GM23338 (cell line): ENCODE measurements around the gene MVB12B. TPM values are rescaled to one million over a fixed set of nuclear protein-coding genes. Genes with fewer than 3 reads are reported as not detected.

Experiments used
- ATAC-seq: fragments of 200-7000 bp; cut with Tn5 transposase; 3 replicates; pipeline ENCODE4 v1.9.1; 2020
- DNase-seq: peaks from one replicate; pipeline ENCODE4 v3.0.0-alpha.2; 2015; ENCODE audit warnings: low spot score
- H2AFZ ChIP-seq: fragments of 200-600 bp; sonication (generic); 2 replicates; pipeline ENCODE4 v1.8.0; 2016; ENCODE audit warnings: antibody characterized with exemption, mild to moderate bottlenecking, moderate library complexity
- H3F3A ChIP-seq: fragments of 200-600 bp; sonication (generic); replicated peaks from 2 replicates; pipeline ENCODE4 v1.8.0; 2017; ENCODE audit warnings: antibody characterized with exemption, mixed run types, low read depth
- H3K27ac ChIP-seq: fragments of 200-600 bp; sonication (generic); 2 replicates; pipeline ENCODE4 v1.6.1; 2016; ENCODE audit warnings: low read depth
- H3K27me3 ChIP-seq: fragments of 200-600 bp; sonication (generic); 2 replicates; pipeline ENCODE4 v1.8.0; 2016; ENCODE audit warnings: mild to moderate bottlenecking, mixed run types, moderate library complexity; ENCODE audit not compliant: insufficient read depth
- H3K36me3 ChIP-seq: fragments of 200-600 bp; sonication (generic); 2 replicates; pipeline ENCODE4 v1.8.0; 2016; ENCODE audit warnings: mild to moderate bottlenecking; ENCODE audit not compliant: insufficient read depth
- H3K4me1 ChIP-seq: fragments of 200-600 bp; sonication (generic); 2 replicates; pipeline ENCODE4 v1.8.0; 2016; ENCODE audit warnings: mild to moderate bottlenecking, moderate library complexity; ENCODE audit not compliant: insufficient read depth
- H3K4me2 ChIP-seq: fragments of 200-600 bp; sonication (generic); 2 replicates; pipeline ENCODE4 v1.7.1; 2017; ENCODE audit warnings: mixed run types
- H3K4me3 ChIP-seq: fragments of 200-600 bp; sonication (generic); 2 replicates; pipeline ENCODE4 v1.6.1; 2016; ENCODE audit warnings: mixed run types
- H3K79me2 ChIP-seq: fragments of 200-600 bp; sonication (generic); replicated peaks from 2 replicates; pipeline ENCODE4 v1.8.0; 2017; ENCODE audit warnings: mild to moderate bottlenecking; ENCODE audit not compliant: insufficient read depth
- H3K9me2 ChIP-seq: fragments of 200-600 bp; sonication (generic); 2 replicates; pipeline ENCODE4 v1.8.0; 2017; ENCODE audit not compliant: insufficient read depth
- H4K20me1 ChIP-seq: fragments of 200-600 bp; sonication (generic); replicated peaks from 2 replicates; pipeline ENCODE4 v1.8.0; 2017; ENCODE audit warnings: mild to moderate bottlenecking; ENCODE audit not compliant: insufficient read depth
- H3K27ac Mint-ChIP-seq: 2 replicates; pipeline ENCODE4 v1.8.0; 2020; ENCODE audit warnings: inconsistent platforms, mild to moderate bottlenecking, moderate library complexity, mixed read lengths
- H3K27me3 Mint-ChIP-seq: 3 replicates; pipeline ENCODE4 v1.8.0; 2022; ENCODE audit warnings: low read depth, mild to moderate bottlenecking, moderate library complexity, mixed read lengths, inconsistent platforms; ENCODE audit not compliant: insufficient read depth, poor library complexity
- H3K36me3 Mint-ChIP-seq: 3 replicates; pipeline ENCODE4 v1.8.0; 2021; ENCODE audit warnings: low read depth, mild to moderate bottlenecking, inconsistent platforms, moderate library complexity, mixed read lengths
- H3K4me1 Mint-ChIP-seq: 3 replicates; pipeline ENCODE4 v1.8.0; 2020; ENCODE audit warnings: mild to moderate bottlenecking, inconsistent platforms, mixed read lengths
- H3K4me3 Mint-ChIP-seq: 3 replicates; pipeline ENCODE4 v1.8.0; 2021; ENCODE audit warnings: moderate library complexity, mild to moderate bottlenecking, inconsistent platforms, mixed read lengths
- H3K9me3 Mint-ChIP-seq: 3 replicates; pipeline ENCODE4 v1.8.0; 2020; ENCODE audit warnings: moderate library complexity, mild to moderate bottlenecking, inconsistent platforms, mixed read lengths
- CREB1 ChIP-seq: fragments of 250-450 bp; sonication (Bioruptor Pico); IDR thresholded peaks from 2 replicates; pipeline ENCODE4 v1.5.0; 2020; ENCODE audit warnings: low read depth, mild to moderate bottlenecking, moderate library complexity
- EZH2phosphoT487 ChIP-seq: fragments of 200-600 bp; sonication (generic); IDR thresholded peaks from one replicate; pipeline ENCODE4 v1.8.1; 2018; ENCODE audit warnings: antibody characterized with exemption; ENCODE audit not compliant: unreplicated experiment
- POLR2AphosphoS5 ChIP-seq: IDR thresholded peaks from 2 replicates; pipeline ENCODE4 v1.6.1; 2016; ENCODE audit warnings: antibody characterized with exemption, low read depth
- REST ChIP-seq: IDR thresholded peaks from one replicate; pipeline ENCODE4 v1.6.1; 2018; ENCODE audit warnings: antibody characterized with exemption; ENCODE audit not compliant: unreplicated experiment
- STAT1 ChIP-seq: IDR thresholded peaks from one replicate; pipeline ENCODE4 v1.6.1; 2016; ENCODE audit warnings: antibody characterized with exemption; ENCODE audit not compliant: unreplicated experiment
- ZNF114 ChIP-seq: fragments of 250-450 bp; sonication (Bioruptor Pico); IDR thresholded peaks from 2 replicates; pipeline ENCODE4 v1.5.0; 2020; ENCODE audit warnings: mild to moderate bottlenecking, moderate library complexity
- ZNF462 ChIP-seq: fragments of 250-450 bp; sonication (Bioruptor Pico); IDR thresholded peaks from 2 replicates; pipeline ENCODE4 v1.5.0; 2020; ENCODE audit warnings: mild to moderate bottlenecking, moderate library complexity
- polyA plus RNA-seq: library from polyadenylated mRNA; unstranded; fragments of >200 nt; fragmentation: Nextera tagmentation; extraction: Ambion mirVana; gene quantifications from 2 replicates; pipeline ENCODE4 v1.2.1, GENCODE V29; 2016
- total RNA-seq: library from RNA; depleted of rRNA; stranded (reverse); fragments of >200 nt; shearing (Covaris generic); gene quantifications from 2 replicates; pipeline ENCODE4 v1.2.3, GENCODE V29; 2014
- TF ChIP-seq, protein P1 (sequence below), 2 experiments: fragments of 200-600 bp in 1 of 2; sonication (generic) in 1 of 2; conservative IDR thresholded peaks; 2 replicates each; pipeline versions ENCODE4 v1.5.1 to v1.6.1; 2016 to 2017; ENCODE audit warnings: antibody characterized with exemption in 2 of 2, low read depth in 2 of 2, mild to moderate bottlenecking in 2 of 2, moderate library complexity in 1 of 2

Gene MVB12B
- total and polyA plus RNA-seq, 2 experiments from 2014 or later = 1.9 to 6.6 TPM

- no peak for TF ChIP-seq ZNF462 (CRISPR knock-in tag)
- no peak for TF ChIP-seq EZH2phosphoT487
- TF ChIP-seq, protein P1, sequence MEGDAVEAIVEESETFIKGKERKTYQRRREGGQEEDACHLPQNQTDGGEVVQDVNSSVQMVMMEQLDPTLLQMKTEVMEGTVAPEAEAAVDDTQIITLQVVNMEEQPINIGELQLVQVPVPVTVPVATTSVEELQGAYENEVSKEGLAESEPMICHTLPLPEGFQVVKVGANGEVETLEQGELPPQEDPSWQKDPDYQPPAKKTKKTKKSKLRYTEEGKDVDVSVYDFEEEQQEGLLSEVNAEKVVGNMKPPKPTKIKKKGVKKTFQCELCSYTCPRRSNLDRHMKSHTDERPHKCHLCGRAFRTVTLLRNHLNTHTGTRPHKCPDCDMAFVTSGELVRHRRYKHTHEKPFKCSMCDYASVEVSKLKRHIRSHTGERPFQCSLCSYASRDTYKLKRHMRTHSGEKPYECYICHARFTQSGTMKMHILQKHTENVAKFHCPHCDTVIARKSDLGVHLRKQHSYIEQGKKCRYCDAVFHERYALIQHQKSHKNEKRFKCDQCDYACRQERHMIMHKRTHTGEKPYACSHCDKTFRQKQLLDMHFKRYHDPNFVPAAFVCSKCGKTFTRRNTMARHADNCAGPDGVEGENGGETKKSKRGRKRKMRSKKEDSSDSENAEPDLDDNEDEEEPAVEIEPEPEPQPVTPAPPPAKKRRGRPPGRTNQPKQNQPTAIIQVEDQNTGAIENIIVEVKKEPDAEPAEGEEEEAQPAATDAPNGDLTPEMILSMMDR (conservative IDR thresholded peaks at IDR 0.05; ENCODE audit: low read depth in 2 of 2) = no peak
- no peak for TF ChIP-seq STAT1
These were observed 21.7 kb upstream of the MVB12B start (continued) for GRCh38 chr9:126304971-126305320.

GRCh38 chr9:126306071-126306647 is 20.5 kb upstream of the MVB12B start:
- H3K36me3 Mint-ChIP-seq = no peaks in the 10 kb centered on the region; the same call in 2 of the 3 replicates

More at GRCh38 chr9:126306071-126306647, 20.5 kb upstream of the MVB12B start:
- Histone ChIP-seq H4K20me1 (no peaks in the 10 kb centered on the region), H3K27ac (no peak overlapping the region), H3K27me3 (no peaks in the 10 kb centered on the region), H3K36me3 (no peaks in the 10 kb centered on the region), H3K4me2 (no peak overlapping the region), H3K9me2 (no peaks in the 10 kb centered on the region), H3F3A (no peaks in the 10 kb centered on the region), H2AFZ (no peak overlapping the region), H3K79me2 (no peaks in the 10 kb centered on the region), H3K4me1 (no peaks in the 10 kb centered on the region), H3K4me3 (no peak overlapping the region)
- ATAC-seq (no peak), DNase-seq (no peak)
- Mint-ChIP-seq H3K9me3 (no peaks in the 10 kb centered on the region), H3K27ac (no peak overlapping the region), H3K27me3 (peaks cover 9% of the 10 kb centered on the region), H3K4me1 (peaks cover 4% of the 10 kb centered on the region; the same call in 2 of the 3 replicates), H3K4me3 (no peak overlapping the region)
- TF ChIP-seq CREB1 (no peak), ZNF114 (no peak), STAT1 (no peak), POLR2AphosphoS5 (no peak), REST (no peak)
